KMS-11 (cell line): Measurements from ENCODE around the gene LRRC8D.

Experiments
- H2AFZ ChIP-seq: fragments of 200-600 bp; sonication (generic); 2 replicates; pipeline ENCODE4 v1.6.1; 2016; ENCODE audit warnings: antibody characterized with exemption, mixed run types, low read depth
- H3K27ac ChIP-seq: fragments of 200-600 bp; sonication (generic); 2 replicates; pipeline ENCODE4 v1.6.1; 2016; ENCODE audit warnings: mild to moderate bottlenecking, mixed run types
- H3K27me3 ChIP-seq: fragments of 200-600 bp; sonication (generic); 2 replicates; pipeline ENCODE4 v1.6.1; 2017; ENCODE audit warnings: mild to moderate bottlenecking, low read depth, mixed run types, moderate library complexity; ENCODE audit not compliant: insufficient read depth
- H3K36me3 ChIP-seq: fragments of 200-600 bp; sonication (generic); 2 replicates; pipeline ENCODE4 v1.6.1; 2017; ENCODE audit warnings: mild to moderate bottlenecking, mixed run types; ENCODE audit not compliant: insufficient read depth
- H3K4me1 ChIP-seq: fragments of 200-600 bp; sonication (generic); 2 replicates; pipeline ENCODE4 v1.6.1; 2016; ENCODE audit warnings: mild to moderate bottlenecking, low read depth, mixed run types; ENCODE audit not compliant: poor library complexity, severe bottlenecking
- H3K4me2 ChIP-seq: fragments of 200-600 bp; sonication (generic); 2 replicates; pipeline ENCODE4 v1.7.0; 2016; ENCODE audit warnings: mild to moderate bottlenecking, mixed run types
- H3K4me3 ChIP-seq: fragments of 200-600 bp; sonication (generic); IDR thresholded peaks from 2 replicates; pipeline ENCODE4 v1.6.1; 2017; ENCODE audit warnings: low read depth, low read length, mixed read lengths; ENCODE audit not compliant: insufficient read depth
- H3K79me2 ChIP-seq: fragments of 200-600 bp; sonication (generic); 2 replicates; pipeline ENCODE4 v1.6.1; 2016; ENCODE audit warnings: low read depth, mixed run types; ENCODE audit not compliant: insufficient read depth
- H3K9ac ChIP-seq: fragments of 200-600 bp; sonication (generic); 2 replicates; pipeline ENCODE4 v1.6.1; 2016; ENCODE audit warnings: mild to moderate bottlenecking, mixed run types
- H4K20me1 ChIP-seq: fragments of 200-600 bp; sonication (generic); 2 replicates; pipeline ENCODE4 v1.6.1; 2016; ENCODE audit warnings: mild to moderate bottlenecking, mixed run types; ENCODE audit not compliant: insufficient read depth
- CTCF ChIP-seq: fragments of 200-600 bp; sonication (generic); conservative IDR thresholded peaks from 2 replicates; pipeline ENCODE4 v1.6.1; 2017; ENCODE audit warnings: low read depth, mild to moderate bottlenecking, antibody characterized with exemption, low read length, moderate library complexity, mixed read lengths

LRRC8D gene

DNA sequence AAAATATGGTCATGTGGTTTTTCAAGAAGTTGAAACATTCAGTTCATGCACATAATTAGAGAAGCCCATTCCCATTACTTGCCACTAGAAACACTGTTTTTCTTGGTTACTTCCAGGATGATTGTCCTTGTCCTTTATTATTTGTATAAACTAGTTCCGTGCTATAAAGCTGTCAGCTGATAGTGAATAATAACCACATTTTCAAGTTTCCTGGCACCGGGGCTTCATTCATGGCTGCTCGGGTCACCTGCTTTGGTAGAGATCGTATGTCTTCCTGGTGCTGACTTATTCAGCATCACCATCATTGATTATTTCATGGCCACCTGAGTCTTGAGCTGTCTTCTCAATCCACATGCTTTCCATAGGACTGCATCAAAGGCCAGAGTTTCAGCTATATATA, 111.1 kb downstream of the LRRC8D start:
- Histone ChIP-seq H3K36me3 (no peaks in the 10 kb centered on the region), H3K4me3 (no peak overlapping the region), H3K79me2 (no peaks in the 10 kb centered on the region), H4K20me1 (no peaks in the 10 kb centered on the region), H3K4me1 (no peaks in the 10 kb centered on the region), H3K27ac (no peak overlapping the region), H3K4me2 (no peak overlapping the region), H3K27me3 (no peaks in the 10 kb centered on the region), H3K9ac (no peak overlapping the region), H2AFZ (no peak overlapping the region)
- TF ChIP-seq CTCF = no peak

GRCh38 chr1:89932598-89933364, 111.9 kb downstream of the LRRC8D start:
- Histone ChIP-seq H2AFZ (no peak overlapping the region), H3K4me3 (no peak overlapping the region), H3K4me1 (peaks cover under 1% of the 10 kb centered on the region), H3K4me2 (no peak overlapping the region), H3K9ac (no peak overlapping the region), H3K79me2 (no peaks in the 10 kb centered on the region), H4K20me1 (no peaks in the 10 kb centered on the region), H3K36me3 (no peaks in the 10 kb centered on the region), H3K27ac (no peak overlapping the region), H3K27me3 (no peaks in the 10 kb centered on the region)
- TF ChIP-seq CTCF = no peak

GRCh38 chr1:89934461-89934860, 113.6 kb downstream of the LRRC8D start:
- no peak overlapping the region for H2AFZ ChIP-seq
- H3K36me3 ChIP-seq = no peaks in the 10 kb centered on the region
- H3K4me2 ChIP-seq = no peak overlapping the region
- no peak overlapping the region for H3K9ac ChIP-seq
- TF ChIP-seq CTCF = no peak
- H3K27ac ChIP-seq = no peak overlapping the region
- peaks cover 5% of the 10 kb centered on the region for H3K4me1 ChIP-seq
- no peak overlapping the region for H3K4me3 ChIP-seq
- H3K79me2 ChIP-seq = no peaks in the 10 kb centered on the region
- no peaks in the 10 kb centered on the region for H4K20me1 ChIP-seq
- H3K27me3 ChIP-seq = no peaks in the 10 kb centered on the region

DNA sequence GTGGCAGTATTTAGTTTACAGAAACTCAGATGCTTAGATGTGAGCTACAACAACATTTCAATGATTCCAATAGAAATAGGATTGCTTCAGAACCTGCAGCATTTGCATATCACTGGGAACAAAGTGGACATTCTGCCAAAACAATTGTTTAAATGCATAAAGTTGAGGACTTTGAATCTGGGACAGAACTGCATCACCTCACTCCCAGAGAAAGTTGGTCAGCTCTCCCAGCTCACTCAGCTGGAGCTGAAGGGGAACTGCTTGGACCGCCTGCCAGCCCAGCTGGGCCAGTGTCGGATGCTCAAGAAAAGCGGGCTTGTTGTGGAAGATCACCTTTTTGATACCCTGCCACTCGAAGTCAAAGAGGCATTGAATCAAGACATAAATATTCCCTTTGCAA, 114.4 kb downstream of the LRRC8D start:
- no peaks in the 10 kb centered on the region for H3K36me3 ChIP-seq
- no peak overlapping the region for H3K27ac ChIP-seq
- H3K79me2 ChIP-seq = no peaks in the 10 kb centered on the region
- no peak overlapping the region for H3K4me2 ChIP-seq
- H3K4me1 ChIP-seq = peaks cover 5% of the 10 kb centered on the region
- no peak for TF ChIP-seq CTCF
- no peak overlapping the region for H3K4me3 ChIP-seq
- no peak overlapping the region for H3K9ac ChIP-seq
- no peaks in the 10 kb centered on the region for H4K20me1 ChIP-seq
- no peaks in the 10 kb centered on the region for H3K27me3 ChIP-seq
- H2AFZ ChIP-seq = no peak overlapping the region
